Anterior cingulate cortex (tissue), 58 donors: ENCODE results near the gene COL13A1.

Source experiments
- DNase-seq, 58 donors: peaks; one replicate each; lab custom pipeline; 2025; lab: John Stamatoyannopoulos, UW

The COL13A1 gene

DNA sequence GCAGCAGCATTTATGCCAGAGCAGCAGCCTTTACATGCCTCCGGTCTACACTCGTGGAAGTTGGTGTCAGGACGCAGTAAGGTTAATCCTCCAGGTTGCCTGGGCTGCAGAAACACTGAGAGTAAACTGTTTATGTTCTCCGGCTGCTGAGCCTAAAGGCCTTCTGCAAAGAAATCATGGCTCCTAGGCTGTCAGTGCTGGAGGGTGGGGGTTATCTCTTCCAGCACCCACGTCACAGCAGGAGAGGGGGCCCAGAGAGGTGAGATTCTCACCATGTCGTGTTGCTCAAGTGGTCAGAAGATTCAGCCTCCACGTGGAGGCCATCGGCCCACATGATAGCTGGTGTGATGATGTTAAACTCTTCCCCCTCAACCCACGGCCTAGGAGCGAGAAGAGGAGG lies 41.2 kb downstream of the COL13A1 start:
- DNase-seq: no peak

DNA sequence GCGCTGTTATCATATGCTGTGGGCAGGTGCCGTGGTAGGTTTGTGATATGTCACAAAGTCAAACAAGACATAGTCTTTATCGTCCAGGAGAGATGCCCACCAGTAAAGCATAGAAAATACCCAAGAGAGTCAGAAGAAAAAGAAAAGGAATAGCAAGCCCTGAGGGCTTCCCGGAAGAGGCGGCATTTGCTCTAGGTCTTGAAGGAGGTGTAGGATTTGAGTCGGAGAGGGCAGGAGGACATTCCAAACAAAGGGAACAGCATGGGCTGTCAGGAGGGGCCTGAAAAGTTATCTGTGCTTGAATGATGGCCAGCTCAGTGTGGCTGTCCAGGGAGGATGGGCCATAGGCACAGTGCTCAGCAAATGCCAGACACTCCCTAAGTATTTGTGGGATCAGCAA lies 42.2 kb downstream of the COL13A1 start:
- no peak for DNase-seq

DNA sequence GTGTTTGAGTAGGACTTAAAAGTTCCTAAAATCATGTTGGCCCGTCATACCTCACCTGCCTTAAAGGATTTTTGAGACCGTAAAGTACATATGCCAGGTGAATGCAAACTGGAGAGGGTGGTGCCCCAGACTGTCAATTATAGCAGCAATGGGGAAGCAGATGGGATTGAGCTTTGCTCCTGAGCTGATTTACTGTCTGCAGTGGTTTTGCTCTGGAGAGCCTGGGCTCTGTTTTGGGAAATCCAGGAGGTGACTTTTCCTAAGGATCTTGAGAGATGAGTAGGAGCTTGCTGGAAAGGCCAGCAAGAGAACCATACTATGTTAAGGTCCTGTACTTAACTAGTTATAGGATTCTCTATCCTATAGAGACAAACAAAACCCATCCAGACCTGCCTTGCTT lies 43.0 kb downstream of the COL13A1 start:
- no peak for DNase-seq

GRCh38 chr10:69845574-69846292 lies 44.0 kb downstream of the COL13A1 start:
- peak in 3 of 58 donors; percentile 22 to 60 (median 35) for DNase-seq

- DNase-seq: peak in 2 of 58 donors; percentile 8 to 14
These were observed 44.7 kb downstream of the COL13A1 start for GRCh38 chr10:69846293-69846921.

GRCh38 chr10:69847458-69847857 lies 45.8 kb downstream of the COL13A1 start:
- DNase-seq: no peak

GRCh38 chr10:69847883-69848282 lies 46.2 kb downstream of the COL13A1 start:
- no peak for DNase-seq

GRCh38 chr10:69848454-69848853 lies 46.7 kb downstream of the COL13A1 start:
- no peak for DNase-seq

DNA sequence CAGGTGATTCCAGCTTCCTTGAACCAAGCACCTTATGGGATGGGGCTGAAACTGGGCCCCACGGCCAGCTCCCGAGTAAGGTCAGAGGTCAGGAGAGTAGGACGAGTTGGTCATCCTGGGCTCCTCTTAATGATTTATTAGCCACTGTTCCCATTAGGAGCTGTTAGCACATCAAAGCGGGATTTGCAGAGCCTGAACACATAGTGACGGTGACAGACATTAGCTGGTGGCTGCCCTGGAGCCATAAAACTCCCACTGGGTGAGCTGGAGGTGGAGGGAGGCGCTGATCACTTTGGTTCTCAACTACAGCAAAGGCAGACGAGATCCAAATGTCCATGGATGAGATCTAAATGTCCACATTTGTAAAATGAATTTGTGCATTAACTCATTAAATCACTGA lies 48.1 kb downstream of the COL13A1 start:
- no peak for DNase-seq

GRCh38 chr10:69850440-69850839 lies 48.7 kb downstream of the COL13A1 start:
- DNase-seq: no peak

DNA sequence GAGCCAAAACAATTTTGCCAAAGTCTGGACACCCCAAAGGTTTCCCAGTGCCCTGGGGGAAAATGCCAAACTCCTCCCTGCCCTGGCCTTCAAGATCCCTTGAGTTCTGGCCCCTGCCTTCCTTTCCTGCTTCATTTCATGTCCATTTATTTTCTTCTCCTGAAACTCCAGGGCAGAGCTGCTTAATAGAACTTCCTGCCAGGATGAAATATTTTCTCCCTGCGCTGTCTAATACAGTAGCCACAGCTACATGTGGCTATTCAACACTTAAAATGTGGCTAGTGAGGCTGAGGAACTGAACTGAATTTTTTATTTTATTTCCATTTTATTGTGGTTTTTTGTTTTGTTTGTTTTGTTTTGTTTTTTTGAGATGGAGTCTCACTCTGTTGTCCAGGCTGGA lies 49.6 kb downstream of the COL13A1 start:
- DNase-seq: no peak

- no peak for DNase-seq
These were observed 51.4 kb downstream of the COL13A1 start for GRCh38 chr10:69853064-69853463.

GRCh38 chr10:69854511-69855345 lies 53.0 kb downstream of the COL13A1 start:
- DNase-seq: no peak

DNA sequence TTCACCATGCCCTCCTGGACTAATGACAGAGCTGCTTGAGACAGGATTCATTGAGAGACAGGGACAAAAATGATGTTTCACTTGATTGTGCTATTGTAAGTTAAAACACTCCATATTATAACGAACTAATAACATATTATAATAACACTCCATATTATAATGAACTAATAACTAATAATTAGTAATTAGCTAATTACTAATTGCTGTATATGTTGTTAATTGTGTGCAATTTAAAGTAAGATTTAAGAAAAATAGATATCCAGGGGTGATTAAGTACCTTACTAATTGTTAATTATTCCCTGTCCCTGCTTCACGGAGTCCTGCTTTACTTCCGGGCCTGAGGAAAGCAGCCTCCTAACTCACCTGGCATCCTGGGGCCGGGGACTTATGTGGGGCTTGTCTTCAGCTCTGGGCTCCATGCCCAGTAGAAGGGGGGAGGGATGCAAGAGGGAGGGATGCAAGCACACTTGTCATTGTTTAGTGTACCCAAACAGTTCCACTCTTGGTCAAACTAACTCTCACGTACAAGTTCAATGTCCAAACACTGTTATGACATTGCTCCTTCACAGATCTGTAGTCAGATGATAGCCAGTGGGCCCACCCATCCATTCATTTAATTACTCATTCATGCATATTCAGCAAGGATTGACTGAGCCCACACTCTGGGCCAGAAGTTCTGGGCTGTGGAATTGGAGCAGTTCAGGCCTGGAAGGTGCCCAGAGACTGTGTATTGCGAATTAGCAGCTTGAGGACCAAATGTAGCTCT lies 53.8 kb downstream of the COL13A1 start:
- DNase-seq: peak in 43 of 58 donors; percentile 5 to 73 (median 33)

DNA sequence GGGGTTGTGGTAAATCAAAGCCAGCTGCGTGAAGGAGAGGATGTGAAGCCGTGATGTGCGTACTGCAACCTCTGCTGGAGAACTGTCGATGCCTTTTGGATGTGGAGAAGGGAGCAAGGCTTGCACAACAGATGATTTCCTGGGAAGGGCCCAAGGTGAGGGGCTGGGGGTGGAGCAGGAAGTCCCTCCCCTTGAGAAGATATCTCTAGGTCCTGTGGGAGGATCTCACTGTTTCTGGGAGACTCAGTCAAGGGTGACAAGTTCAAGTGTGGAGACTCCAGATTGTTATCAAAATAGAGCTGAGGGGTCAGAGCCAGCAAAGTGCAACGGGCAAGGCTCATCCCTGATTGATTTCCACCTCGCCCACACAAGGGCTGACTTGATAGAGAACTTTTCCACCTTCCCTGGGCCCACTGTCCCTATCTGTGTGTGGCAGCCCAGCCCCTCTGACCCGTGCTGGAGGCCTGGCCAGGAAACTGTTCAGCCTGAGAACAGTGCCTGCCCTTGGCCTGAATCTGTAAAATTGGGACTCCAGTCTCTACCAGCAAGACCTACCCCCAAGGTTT lies 55.0 kb downstream of the COL13A1 start:
- no peak for DNase-seq

- no peak for DNase-seq
These were observed 56.5 kb downstream of the COL13A1 start for GRCh38 chr10:69858201-69858600.

DNA sequence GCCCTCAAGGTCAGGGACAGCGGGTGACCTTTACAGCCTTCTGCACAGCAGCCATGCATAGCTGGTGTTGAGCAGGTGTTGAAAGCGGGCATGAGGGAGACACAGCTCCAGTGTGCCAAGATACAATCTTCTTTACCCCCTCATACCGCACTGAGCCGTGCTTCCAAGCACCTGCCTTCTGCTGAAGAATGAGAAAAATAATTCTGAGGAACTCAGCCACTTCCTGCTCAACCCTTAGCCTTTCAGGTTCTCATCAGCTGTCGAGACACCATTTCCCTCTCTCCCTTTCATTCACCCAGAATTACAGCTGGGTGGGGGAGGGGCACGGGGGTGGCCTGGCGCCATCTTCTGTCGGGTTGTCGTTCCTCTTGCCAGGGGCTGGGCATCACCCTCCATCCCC lies 58.6 kb downstream of the COL13A1 start:
- no peak for DNase-seq

- DNase-seq: no peak
These were observed 59.8 kb downstream of the COL13A1 start for GRCh38 chr10:69861251-69862240.
